Measurements from ENCODE around the gene THAP8. TPM values are rescaled to one million over a fixed set of nuclear protein-coding genes. Genes with fewer than 3 reads are reported as not detected.

THAP8 gene
- total and polyA plus RNA-seq, 2 of the 13 experiments (the other 11 are each of a cell fraction or from before 2014, with no cell fraction given) = 1.7 to 3.7 TPM

- TF ChIP-seq NR2F1 (CRISPR knock-in tag; IDR thresholded peaks at IDR 0.05) (peak in 1 of 2 experiments; percentile 52; a peak in 1 of 4 replicates), FOXP1 (IDR thresholded peaks at IDR 0.05) (no peak), FOXP1 (CRISPR knock-in tag; IDR thresholded peaks at IDR 0.05) (no peak; the same call in none of the 2 replicates), ZNF577 (CRISPR knock-in tag; IDR thresholded peaks at IDR 0.05; ENCODE audit: borderline replicate concordance, low read depth) (no peak), ZIK1 (CRISPR knock-in tag; IDR thresholded peaks at IDR 0.05; ENCODE audit: borderline replicate concordance, low read depth) (peak; percentile 57; the same call in 1 of the 2 replicates), PAX8 (CRISPR knock-in tag; IDR thresholded peaks at IDR 0.05; ENCODE audit: borderline replicate concordance) (no peak), ZNF12 (CRISPR knock-in tag; IDR thresholded peaks at IDR 0.05) (no peak), ZNF766 (CRISPR knock-in tag; IDR thresholded peaks at IDR 0.05; ENCODE audit: borderline replicate concordance) (peak; percentile 38; the same call in 1 of the 2 replicates), ZNF501 (CRISPR knock-in tag; IDR thresholded peaks at IDR 0.05) (peak; percentile 95), POLR2A (IDR thresholded peaks at IDR 0.05; ENCODE audit: insufficient read depth in 1 of 2, low read depth in 2 of 2, low read length in 2 of 2) (peak; percentile 69 to 94), MAFF (IDR thresholded peaks at IDR 0.05; ENCODE audit: low read depth, low read length) (0 out of 2 replicates have a peak, but pooled peaks have one; percentile 26), ZSCAN5A (CRISPR knock-in tag; IDR thresholded peaks at IDR 0.05; ENCODE audit: borderline replicate concordance) (no peak), YEATS4 (CRISPR knock-in tag; IDR thresholded peaks at IDR 0.05; ENCODE audit: borderline replicate concordance) (peak; percentile 87), TP53 (CRISPR knock-in tag; conservative IDR thresholded peaks at IDR 0.05) (peak; percentile 26; the same call in 1 of the 2 replicates), HBP1 (CRISPR knock-in tag; IDR thresholded peaks at IDR 0.05; ENCODE audit: low read depth) (no peak; the same call in 1 of the 2 replicates), ZFY (CRISPR knock-in tag; IDR thresholded peaks at IDR 0.05) (peak; percentile 80), THYN1 (CRISPR knock-in tag; IDR thresholded peaks at IDR 0.05; ENCODE audit: borderline replicate concordance, low read depth) (no peak), NFE2L2 (IDR thresholded peaks at IDR 0.05; ENCODE audit: low read length) (no peak), ZNF205 (CRISPR knock-in tag; IDR thresholded peaks at IDR 0.05) (peak; percentile 100), KMT2A (CRISPR knock-in tag; IDR thresholded peaks at IDR 0.05) (peak; percentile 49; the same call in 1 of the 2 replicates), ZFP1 (CRISPR knock-in tag; IDR thresholded peaks at IDR 0.05) (peak; percentile 43), GMEB2 (CRISPR knock-in tag; IDR thresholded peaks at IDR 0.05; ENCODE audit: low read depth) (peak; percentile 52; the same call in 1 of the 2 replicates), SCMH1 (CRISPR knock-in tag; IDR thresholded peaks at IDR 0.05; ENCODE audit: borderline replicate concordance) (no peak), SOX5 (CRISPR knock-in tag; IDR thresholded peaks at IDR 0.05; ENCODE audit: borderline replicate concordance) (peak; percentile 70; the same call in 1 of the 2 replicates), ZNF17 (CRISPR knock-in tag; IDR thresholded peaks at IDR 0.05) (no peak), FUBP1 (CRISPR knock-in tag; IDR thresholded peaks at IDR 0.05; ENCODE audit: borderline replicate concordance) (no peak)
These were observed at the start of gene THAP8 (continued) for GRCh38 chr19:36054119-36054732.
